HG03571 (cell line): ENCODE results near the gene TFAP2B.

Source experiments
- ATAC-seq: cut with Tn5 transposase; IDR thresholded peaks from one replicate; pipeline ENCODE4 v1.9.1; 2021; ENCODE audit not compliant: unreplicated experiment

TFAP2B gene

DNA sequence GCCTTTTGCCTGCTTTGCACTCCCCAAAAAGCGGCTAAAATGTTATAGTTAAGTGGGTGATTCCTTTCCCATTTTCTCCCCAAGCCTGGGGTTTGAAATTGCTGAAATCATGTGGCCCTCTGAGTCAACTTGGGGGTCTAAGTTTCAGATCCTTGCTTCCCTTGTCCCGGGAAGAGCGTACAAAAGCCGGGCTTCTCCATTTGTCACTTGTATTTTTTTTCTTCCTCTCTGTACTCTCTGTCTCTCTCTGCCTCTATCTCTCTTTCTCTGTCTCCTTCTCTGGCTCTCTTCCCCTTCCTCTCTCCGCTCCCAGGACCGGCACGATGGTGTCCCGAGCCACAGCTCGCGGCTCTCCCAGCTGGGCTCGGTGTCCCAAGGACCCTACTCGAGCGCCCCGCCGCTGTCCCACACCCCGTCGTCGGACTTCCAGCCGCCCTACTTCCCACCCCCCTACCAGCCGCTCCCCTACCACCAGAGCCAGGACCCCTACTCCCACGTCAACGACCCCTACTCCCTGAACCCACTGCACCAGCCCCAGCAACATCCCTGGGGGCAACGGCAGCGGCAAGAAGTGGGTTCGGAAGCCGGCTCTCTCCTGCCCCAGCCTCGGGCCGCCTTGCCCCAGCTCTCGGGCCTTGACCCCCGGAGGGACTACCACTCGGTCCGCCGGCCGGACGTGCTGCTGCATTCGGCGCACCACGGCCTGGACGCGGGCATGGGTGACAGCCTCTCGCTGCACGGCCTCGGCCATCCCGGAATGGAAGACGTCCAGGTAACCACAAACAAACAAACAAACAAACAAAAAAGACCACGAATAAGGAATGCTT lies 4.6 kb downstream of the TFAP2B start:
- no peak for ATAC-seq

DNA sequence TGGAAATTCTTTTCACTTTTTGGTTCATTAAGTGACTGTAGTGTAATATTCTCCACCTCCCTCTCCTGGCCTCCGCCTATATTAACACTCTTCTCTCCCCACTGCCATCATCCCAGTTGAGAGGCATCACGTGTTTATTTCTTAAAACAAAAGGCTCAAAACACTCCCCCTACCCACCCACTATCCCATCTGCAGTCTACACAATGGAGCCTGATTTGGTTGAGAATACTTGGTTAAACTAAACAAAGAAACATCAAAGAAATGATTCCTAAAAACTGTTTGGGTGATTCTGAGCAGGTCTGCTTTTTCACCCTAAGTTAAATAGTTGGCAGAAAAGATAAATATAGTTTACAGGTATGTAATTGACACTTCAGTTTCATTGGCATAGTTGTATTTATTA lies 5.9 kb downstream of the TFAP2B start:
- ATAC-seq = no peak

DNA sequence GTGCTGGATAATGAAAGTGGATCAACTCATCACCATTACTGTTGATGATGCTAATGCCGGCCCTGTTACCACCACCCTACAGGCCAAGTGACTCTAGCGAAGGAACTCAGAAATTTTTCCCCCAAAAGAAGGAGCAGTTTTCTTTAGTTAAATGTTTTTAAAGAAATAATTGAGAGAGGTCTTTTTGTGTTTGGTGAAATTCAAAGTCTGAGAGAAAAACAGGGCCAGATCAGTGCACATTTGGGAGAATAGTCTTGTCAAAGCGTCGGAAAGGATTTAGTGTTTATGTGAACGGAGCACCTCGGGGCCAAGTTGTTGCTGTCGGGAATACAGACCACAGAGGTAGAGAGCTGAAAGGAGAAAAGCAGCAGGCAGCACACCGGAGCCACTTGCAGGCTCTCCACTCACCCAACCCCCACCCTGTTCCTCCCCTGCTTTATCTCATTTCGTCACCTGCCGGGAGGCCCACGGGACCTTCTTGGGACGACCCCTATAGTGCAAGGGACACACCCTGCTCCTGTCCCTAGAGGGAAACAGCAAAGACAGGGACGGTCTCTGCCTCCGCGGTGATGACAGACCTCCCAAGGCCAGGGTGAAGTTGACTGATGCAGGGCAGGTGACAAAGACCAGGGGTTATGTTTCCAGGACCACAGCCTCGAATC lies 6.8 kb downstream of the TFAP2B start:
- no peak for ATAC-seq

DNA sequence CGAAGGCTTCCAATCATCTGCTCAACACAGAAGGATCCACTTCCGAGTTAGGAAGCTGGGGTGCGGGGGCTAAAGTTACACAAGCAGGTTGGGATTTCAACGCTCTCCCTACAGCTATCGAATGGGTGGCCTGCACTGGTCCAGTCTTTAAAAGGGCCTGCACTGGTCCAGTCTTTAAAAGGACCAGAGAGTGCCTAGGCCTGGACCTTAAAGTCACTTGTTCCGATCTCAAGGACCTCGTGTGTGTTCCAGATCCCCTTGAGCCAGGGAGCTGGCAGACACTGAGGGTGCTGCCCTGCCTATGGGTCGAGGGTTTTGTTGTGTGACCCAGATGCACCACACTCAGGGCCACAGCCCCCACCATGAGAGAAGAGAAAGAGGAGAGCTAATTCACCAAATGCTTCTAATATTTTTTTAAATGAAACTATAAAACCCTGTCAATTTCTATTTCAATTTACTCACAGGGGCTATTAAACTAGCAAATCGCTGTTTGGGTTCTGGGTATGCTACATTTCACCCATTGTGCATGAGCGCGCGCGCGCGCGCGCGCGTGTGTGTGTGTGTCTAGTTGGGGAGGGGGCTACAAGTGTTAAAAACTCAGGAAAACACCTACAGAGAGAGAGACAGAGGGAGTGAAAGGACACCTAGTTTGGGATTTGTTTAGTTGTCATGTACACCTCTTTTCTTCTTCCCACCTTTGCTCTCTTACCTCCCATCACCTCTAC lies 7.5 kb downstream of the TFAP2B start:
- no peak for ATAC-seq

DNA sequence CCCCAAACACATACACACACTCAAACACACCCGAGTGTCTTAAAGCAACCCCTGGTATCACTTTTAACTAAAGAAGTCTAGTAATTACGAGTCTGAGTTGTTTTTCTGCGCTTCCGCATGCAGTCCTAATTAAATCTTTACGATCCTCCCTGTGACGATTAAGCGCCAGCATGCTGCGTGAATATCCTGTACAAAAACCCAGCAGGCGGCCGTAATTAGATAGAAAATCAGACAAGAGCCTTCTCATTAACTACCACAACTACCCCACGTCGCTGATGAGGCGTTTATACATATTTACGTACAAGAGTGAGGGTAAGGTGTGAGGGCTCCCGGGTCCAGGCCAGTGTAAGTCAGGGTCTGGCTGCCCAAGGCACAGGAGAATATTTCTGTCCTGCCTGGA lies 8.1 kb downstream of the TFAP2B start:
- no peak for ATAC-seq

DNA sequence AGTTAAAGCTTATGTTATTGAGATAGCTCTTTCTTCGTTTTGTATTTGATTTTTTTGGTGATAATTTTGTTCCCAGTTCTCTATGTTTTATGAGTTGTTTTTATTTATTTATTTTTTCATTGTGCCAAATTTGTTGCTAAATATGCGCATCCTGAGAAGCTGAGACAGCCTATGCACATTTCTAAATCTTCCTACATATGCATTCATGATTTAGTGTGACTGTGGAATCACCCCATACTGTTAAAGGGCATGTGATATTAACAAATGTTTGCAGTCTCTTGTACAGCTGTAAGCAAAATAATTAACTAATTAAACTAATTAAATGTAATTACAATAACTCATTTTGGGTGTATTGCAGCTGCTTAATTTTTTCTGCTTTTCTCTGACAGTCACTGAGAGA lies 10.4 kb downstream of the TFAP2B start:
- ATAC-seq = no peak

DNA sequence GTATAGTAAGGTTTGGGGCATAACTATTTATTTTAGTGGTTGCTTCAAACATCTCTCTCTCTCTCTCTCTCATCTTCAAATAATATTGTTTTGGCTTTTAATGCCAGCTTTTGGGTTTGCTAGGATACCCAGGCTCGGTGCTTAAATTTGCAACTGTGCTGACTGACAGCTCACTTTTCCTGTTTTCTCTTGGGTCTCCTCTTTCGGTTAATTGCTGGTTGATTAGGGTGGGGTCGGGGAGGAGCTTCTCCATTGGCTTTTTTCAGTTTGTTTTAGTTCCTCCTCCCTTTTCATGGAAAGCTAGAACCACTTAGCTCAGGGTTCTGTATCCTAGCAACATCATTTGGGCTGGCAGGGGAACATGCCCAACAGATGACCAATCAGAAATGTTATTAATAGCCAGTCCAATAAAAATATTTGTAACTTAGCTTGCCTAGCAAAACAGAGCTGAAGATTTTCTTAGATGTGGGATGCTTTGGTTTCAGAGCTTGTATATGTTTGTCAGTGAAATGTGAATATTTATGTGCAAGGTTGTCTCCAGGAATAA lies 11.3 kb downstream of the TFAP2B start:
- no peak for ATAC-seq

DNA sequence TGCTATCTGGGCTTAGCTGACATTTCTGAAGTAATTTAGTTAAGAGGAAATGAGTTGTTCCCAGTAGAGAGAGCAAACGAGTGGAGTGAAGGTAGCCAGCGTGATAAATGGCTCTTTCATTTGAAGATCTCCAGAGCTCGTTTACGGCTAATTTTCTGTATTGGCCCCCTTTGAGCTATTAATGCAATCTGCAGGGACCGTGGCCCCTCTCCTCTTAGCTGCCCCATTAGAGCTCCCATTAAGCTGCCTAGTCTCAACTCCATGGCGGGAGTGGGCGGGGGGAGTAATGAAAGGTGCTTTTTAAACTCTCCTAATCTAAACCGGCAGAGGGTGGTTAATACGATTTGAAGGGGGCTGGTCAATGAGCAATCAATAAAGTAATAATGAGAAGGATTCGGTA lies 12.5 kb downstream of the TFAP2B start:
- no peak for ATAC-seq

DNA sequence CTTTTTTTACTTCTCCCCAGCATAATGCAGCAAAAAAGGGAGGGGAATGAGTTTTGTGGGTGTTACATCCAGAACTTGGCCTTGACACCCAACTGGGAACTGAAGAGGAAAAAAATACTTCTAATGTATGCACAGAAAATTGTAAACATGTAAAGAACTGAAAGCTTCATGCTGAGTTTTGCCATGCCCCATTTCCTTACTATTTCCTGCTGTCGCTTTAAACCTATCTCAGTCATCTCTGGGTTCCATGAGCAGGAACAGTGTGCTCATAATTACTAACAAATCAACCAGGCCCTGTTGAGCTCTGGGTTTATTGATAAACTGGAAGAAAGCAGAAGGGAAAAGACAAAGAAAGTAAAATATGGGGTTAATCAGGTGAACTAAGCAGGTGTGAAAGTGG lies 14.2 kb downstream of the TFAP2B start:
- no peak for ATAC-seq

DNA sequence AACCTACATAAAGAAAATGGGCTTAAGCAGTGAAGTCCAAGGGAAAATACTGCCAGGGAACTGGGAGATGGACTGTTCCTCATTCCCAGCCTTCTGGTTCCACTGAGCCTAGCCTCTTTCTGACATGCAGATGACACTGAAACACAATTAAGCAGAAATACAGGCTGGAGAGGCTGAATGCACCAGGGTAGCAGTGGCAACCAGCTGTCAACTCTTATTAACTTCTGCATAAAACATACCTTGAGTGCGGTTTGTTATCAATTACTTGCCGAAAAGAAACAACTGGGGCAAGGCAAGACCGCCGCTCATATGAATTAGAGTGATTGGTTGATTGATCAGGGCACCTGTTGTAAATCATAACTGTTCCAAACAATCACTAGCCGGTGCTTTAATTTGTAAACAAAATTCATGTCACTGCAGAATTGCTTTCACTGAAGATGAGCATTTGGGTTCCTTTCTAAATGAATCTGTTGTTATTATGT lies 16.3 kb downstream of the TFAP2B start:
- ATAC-seq = no peak

DNA sequence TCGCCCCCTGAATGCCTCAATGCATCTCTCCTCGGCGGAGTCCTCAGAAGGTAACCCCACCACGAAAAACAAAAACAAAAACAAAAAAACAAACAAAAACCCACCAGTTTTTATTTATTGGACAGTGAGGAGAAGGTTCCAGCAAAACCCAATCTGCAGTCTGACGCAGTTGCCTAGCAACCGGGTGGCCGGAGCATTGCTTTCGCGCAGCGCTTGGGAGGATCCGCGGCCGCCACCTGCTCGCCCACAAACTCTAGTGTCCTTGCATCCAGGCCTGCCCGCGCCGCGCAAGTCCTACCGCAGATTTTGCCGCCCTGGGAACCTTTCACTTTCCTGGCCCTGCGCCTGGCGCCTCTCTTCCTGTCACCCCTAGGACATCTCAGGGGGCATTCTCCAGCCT lies 17.6 kb downstream of the TFAP2B start:
- ATAC-seq = no peak

DNA sequence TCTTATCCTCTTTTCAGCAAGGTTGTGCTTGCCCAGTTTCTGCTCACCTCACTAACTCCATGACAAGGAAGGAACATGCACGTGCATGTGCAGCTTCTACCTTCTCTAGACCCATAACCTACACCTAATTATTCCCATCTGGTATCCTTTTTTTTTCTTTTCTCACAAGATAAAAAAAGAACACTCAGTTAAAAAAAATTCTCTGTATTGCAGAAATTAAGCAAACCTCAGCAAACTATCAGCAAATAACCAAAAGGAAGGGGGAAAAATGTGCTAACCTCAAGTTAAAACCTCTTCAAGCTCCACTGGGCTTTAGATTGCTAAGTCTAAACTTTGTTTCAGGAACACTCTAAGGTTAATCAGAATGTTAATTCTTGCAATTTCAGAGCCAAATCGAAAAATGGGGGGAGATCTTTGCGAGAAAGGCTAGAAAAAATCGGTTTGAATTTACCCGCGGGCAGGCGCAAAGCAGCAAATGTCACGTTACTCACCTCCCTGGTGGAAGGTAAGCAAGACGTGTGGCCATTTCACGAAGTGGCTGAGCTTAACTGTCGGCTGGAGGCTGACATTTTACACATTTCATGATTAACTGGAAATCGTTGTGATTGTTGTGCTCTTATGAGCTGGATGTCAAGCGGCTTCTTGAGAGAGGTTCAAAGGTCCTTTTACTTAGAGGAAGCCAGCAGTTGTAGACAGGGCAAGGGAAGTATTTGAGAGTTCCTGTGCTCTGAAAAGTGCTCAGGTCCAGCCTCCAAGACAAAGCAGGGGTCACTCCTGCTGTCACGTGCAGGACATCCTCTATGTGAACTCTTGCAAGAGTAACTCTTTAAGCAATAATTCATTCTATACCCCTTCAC lies 19.1 kb downstream of the TFAP2B start:
- ATAC-seq = no peak

DNA sequence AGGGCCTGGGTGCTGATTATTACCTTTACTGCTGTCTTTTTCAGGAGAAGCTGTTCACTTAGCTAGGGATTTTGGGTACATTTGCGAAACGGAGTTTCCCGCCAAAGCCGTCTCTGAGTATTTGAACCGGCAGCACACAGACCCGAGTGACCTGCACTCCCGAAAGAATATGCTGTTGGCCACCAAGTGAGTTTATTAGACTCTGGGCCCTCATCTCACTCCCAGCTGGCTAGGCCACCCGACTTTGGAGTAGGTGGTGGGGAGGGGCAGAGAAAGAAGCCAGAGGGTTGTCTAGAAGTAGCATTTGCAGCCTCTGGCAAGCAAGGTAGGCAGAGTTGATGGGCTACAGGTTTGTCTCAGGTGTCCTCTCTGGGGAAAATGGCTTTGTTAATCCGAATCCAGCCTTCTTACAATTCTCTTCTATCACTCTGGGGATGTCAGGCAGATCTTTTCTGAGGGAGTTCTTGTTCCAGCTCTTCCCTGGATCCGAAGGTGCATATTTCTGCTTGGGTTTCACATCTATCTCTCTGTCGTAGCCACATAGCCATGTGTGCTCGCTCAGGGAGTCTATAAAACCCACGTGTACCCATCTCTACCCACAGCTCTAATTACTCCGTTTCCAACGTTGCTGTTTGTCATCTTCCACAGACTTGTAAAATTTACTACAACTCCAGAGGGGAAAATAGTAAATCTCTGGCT lies 21.6 kb downstream of the TFAP2B start:
- no peak for ATAC-seq

DNA sequence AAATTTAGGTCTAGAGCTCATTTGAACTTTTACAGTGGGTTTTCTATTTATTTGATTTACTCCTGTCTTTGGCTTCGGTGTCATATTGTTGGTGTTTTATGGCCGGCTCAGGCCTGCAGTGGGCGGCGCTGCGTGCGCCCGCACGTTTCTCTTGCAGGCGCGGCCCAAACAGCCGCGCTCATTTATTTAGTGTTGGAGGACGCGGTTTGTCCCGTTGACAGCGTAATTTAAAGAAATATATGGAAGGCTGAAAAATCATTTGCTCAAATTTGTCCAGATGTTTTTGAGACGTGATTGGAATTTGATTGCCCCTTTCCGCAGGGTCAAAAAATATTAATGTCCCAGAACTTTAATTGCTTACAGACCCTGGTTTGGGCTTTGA lies 22.1 kb downstream of the TFAP2B start:
- no peak for ATAC-seq

DNA sequence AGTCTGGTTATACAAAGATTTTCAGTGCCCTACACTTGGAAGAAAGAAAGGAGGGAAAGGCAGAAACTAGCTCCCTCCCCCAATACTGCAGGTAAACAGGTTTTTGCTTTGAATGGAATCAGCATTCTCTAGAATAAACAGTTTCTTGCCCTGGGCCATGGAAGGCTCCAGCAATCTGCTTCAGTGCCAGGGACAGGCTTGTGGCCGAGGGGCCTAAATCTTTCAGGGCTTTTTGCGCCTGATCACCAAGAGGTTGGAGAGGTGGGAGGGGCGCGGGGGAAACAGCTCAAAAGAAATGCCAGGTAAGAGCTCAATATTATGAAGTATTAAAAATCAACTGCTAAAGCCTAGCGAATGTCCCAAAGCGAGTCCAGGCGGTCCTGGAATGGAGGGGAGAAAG lies 23.8 kb downstream of the TFAP2B start:
- no peak for ATAC-seq

DNA sequence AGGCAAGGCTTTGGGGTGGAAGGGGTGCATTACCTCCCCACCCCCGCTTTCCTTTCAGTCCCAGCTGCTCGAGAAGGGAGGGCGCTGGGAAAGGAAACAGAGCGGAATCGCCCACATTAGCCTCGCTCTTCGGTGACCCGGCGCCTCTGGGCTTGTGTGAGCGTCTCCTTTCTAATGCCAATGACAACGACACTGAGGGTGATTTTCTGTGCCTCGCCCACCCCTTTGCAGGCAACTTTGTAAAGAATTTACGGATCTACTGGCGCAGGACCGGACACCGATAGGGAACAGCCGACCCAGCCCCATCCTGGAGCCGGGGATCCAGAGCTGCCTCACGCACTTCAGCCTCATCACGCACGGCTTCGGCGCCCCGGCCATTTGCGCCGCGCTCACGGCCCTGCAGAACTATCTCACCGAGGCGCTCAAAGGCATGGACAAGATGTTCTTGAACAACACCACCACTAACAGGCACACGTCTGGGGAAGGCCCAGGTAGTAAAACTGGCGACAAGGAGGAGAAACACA lies 24.3 kb downstream of the TFAP2B start:
- ATAC-seq = no peak

DNA sequence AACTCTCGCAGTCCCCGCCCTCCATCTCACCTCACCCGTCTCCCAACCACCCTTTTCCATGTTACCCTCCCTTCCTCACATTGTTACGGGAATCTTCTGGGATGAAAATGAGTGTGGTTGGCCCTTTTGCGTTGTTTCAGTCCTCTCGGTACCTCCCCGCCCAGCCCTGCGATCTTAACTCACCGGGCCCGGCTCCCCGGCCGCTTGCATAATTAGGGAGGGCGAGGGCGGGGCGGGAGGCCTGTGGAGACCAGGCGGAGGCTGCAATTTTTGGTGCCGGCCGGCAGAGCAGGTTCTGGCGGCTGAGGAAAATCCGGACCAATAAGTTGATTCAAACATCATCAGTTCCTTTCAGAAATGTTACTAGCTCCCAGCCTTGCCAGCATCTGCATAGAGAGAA lies 25.2 kb downstream of the TFAP2B start:
- no peak for ATAC-seq

DNA sequence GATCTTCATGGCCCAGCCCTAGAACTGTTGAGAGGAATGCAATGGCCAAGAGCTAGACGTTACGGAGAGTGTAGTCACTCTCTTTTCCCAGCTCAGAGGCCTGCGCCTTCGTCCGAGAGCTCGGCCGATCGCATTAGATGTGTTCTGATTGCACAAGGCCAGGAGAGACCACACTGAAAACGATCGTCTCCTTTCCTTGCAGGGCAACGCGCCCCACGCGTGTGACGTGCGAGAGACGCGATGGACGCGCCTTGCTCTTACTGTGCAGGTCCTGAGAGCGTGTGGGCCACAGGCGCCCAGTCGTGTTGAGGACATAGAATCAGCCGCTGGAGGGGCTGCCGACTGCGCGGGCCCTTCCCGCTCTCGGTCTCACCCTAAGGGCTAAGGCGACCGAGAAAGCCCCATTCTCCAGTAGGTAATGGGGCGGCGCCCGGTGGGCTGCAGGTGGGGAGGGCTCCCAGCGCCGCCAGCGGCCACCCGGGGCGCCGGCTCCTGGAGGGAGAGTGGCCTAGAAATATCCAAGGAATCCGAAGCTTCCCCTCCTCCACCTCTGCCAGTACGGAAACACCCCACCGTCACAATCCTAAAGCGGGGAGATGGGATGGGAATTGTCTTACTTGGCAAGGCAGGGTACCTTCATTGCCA lies 26.9 kb downstream of the TFAP2B start:
- ATAC-seq = no peak

DNA sequence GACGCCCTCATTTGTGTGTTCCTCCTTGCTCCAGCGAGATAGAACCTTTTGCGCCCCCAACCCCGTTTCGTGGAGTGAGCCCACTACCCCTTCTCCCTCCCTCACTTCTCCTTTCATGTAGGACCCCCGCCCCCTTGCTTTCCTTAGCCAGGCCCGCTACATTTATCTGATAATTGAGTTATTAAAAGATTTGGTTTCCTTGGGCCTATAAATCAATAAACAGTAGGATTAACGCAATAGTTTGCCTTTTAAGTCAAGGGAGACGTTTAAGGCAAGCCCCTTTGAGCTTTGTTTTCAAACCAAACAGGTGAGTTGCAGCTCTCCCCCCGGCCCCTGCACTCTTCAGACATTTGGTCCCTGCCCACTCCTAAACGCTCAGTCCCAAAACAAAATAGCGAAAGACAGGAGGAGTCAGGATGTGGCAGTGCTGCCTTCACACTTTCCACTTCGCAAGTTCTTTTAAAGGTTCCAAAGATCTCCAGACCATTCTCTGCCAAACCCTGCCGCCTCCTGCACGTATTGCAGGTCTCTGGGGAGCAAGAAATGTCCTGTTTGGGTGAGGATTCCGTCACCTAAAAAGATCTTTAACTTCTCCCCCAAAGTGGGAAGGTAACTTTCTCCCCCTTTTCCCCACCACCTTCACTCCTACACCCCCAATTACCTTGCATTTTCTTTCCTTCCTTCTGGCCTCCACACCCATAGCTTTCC lies 27.6 kb downstream of the TFAP2B start:
- ATAC-seq = no peak
